Skeletal muscle tissue (tissue), 4 donors: ENCODE measurements around the gene PLAAT1. TPM values are rescaled to one million over a fixed set of nuclear protein-coding genes. Genes with fewer than 3 reads are reported as not detected.

Experiments
- H3K27ac ChIP-seq: one replicate; pipeline ENCODE4 v1.7.0; 2013; ENCODE audit warnings: mild to moderate bottlenecking, low read depth, low read length, inconsistent platforms
- H3K27me3 ChIP-seq, 3 donors: one replicate each; pipeline ENCODE4 v1.7.0; 2013; ENCODE audit warnings: low read length in 3 of 3; ENCODE audit not compliant: control insufficient read depth in 3 of 3, insufficient read depth in 3 of 3
- H3K36me3 ChIP-seq, 3 donors: one replicate each; pipeline ENCODE4 v1.7.0; 2013; ENCODE audit warnings: low read length in 3 of 3; ENCODE audit not compliant: control insufficient read depth in 3 of 3, insufficient read depth in 3 of 3
- H3K4me1 ChIP-seq, 3 donors: one replicate each; pipeline ENCODE4 v1.7.0; 2013; ENCODE audit warnings: low read length in 3 of 3, mild to moderate bottlenecking in 3 of 3; ENCODE audit not compliant: control insufficient read depth in 3 of 3, insufficient read depth in 3 of 3
- H3K4me3 ChIP-seq, 3 donors: one replicate each; pipeline ENCODE4 v1.7.0; 2013; ENCODE audit warnings: low read length in 3 of 3
- H3K9ac ChIP-seq, 3 donors: one replicate each; pipeline ENCODE4 v1.7.0; 2013; ENCODE audit warnings: low read length in 3 of 3, mild to moderate bottlenecking in 3 of 3, moderate library complexity in 2 of 3, low read depth in 1 of 3
- H3K9me3 ChIP-seq, 3 donors: one replicate each; pipeline ENCODE4 v1.7.0; 2013; ENCODE audit warnings: low read length in 3 of 3; ENCODE audit not compliant: control insufficient read depth in 3 of 3
- total RNA-seq: library from RNA; depleted of rRNA; stranded (reverse); fragments of >200 nt; gene quantifications from one replicate; pipeline ENCODE4 v1.2.3, GENCODE V29; 2014
- donor health status: Osteomylitis.

The PLAAT1 gene
- total RNA-seq, 1 donor from 2014 or later = 14.6 TPM

DNA sequence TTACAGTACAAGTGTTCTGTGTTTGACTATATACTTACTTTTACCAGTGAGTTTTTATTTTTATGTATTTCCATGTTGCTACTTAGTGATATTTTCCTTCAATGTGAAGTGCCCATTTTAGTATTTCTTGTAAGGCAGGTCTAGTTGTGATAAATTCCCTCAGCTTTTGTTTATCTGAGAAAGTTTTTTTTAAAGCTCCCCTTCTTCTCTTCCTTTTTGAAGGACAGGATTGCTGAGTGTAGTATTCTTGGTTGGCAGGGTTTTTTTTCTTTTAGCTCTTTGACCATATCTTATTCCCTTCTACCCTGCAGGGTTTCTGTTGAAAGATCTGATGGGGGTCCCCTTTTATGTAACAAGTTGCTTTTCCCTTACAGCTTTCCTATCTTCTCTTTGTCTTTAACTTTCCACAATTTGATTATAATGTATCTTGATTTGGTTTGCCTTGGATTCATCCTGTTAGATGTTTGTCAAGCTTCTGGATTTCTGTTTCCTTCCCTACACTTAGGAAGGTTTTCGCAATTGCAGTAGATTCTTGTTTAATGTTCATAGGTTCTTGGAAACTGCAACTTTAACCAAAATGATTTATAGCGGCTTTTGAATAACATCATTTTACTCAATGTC is 7.9 kb downstream of the PLAAT1 start:
- H3K36me3 ChIP-seq = no peaks in the 10 kb centered on the region
- no peak overlapping the region for H3K27ac ChIP-seq
- peaks cover 0 to 16% (median 4%) of the 10 kb centered on the region in 3 donors for H3K9me3 ChIP-seq
- H3K27me3 ChIP-seq = no peaks in the 10 kb centered on the region
- H3K4me3 ChIP-seq = no peak overlapping the region
- no peaks in the 10 kb centered on the region for H3K4me1 ChIP-seq
- H3K9ac ChIP-seq = no peak overlapping the region

GRCh38 chr3:193250492-193250891 is 9.5 kb downstream of the PLAAT1 start:
- Histone ChIP-seq H3K36me3 (no peaks in the 10 kb centered on the region), H3K9me3 (peaks cover 0 to 16% (median 4%) of the 10 kb centered on the region in 3 donors), H3K9ac (no peak overlapping the region), H3K27ac (no peak overlapping the region), H3K4me3 (no peak overlapping the region), H3K4me1 (no peaks in the 10 kb centered on the region), H3K27me3 (no peaks in the 10 kb centered on the region)

- Histone ChIP-seq H3K9ac (no peak overlapping the region), H3K27me3 (no peaks in the 10 kb centered on the region), H3K4me3 (no peak overlapping the region), H3K27ac (no peak overlapping the region), H3K9me3 (peaks cover 0 to 6% (median under 1%) of the 10 kb centered on the region in 3 donors), H3K4me1 (no peaks in the 10 kb centered on the region), H3K36me3 (no peaks in the 10 kb centered on the region)
Measured at GRCh38 chr3:193253986-193254660, 13.1 kb downstream of the PLAAT1 start.

DNA sequence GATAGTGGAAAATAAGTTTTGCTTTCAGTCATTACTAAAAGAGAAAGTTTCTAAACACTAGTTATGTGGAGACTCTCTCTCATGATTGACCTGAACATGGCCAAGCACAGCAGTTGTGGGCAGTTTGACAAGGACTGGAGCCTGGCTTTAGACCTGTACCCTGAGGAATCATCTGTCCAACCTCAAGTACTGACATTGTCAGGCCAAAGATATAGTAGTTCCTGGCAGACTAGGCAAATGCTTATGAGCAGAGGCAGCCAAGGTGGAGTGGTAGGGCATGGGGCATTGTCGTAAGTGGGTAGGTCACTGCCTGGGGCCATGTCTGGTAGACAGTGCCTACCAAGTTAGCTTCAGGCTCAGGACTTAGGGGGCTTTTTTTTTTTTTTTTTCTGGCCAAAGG is 20.9 kb downstream of the PLAAT1 start:
- no peaks in the 10 kb centered on the region for H3K36me3 ChIP-seq
- no peaks in the 10 kb centered on the region for H3K27me3 ChIP-seq
- no peak overlapping the region for H3K9ac ChIP-seq
- no peak overlapping the region for H3K4me3 ChIP-seq
- H3K9me3 ChIP-seq = no peaks in the 10 kb centered on the region
- no peaks in the 10 kb centered on the region for H3K4me1 ChIP-seq
- no peak overlapping the region for H3K27ac ChIP-seq

- no peaks in the 10 kb centered on the region for H3K4me1 ChIP-seq
- H3K4me3 ChIP-seq = no peak overlapping the region
- H3K27me3 ChIP-seq = no peaks in the 10 kb centered on the region
- H3K9me3 ChIP-seq = no peaks in the 10 kb centered on the region
- no peak overlapping the region for H3K27ac ChIP-seq
- no peak overlapping the region for H3K9ac ChIP-seq
- peaks cover 0 to 3% (median 0%) of the 10 kb centered on the region in 3 donors for H3K36me3 ChIP-seq
Measured at GRCh38 chr3:193262707-193263106, 21.7 kb downstream of the PLAAT1 start.

DNA sequence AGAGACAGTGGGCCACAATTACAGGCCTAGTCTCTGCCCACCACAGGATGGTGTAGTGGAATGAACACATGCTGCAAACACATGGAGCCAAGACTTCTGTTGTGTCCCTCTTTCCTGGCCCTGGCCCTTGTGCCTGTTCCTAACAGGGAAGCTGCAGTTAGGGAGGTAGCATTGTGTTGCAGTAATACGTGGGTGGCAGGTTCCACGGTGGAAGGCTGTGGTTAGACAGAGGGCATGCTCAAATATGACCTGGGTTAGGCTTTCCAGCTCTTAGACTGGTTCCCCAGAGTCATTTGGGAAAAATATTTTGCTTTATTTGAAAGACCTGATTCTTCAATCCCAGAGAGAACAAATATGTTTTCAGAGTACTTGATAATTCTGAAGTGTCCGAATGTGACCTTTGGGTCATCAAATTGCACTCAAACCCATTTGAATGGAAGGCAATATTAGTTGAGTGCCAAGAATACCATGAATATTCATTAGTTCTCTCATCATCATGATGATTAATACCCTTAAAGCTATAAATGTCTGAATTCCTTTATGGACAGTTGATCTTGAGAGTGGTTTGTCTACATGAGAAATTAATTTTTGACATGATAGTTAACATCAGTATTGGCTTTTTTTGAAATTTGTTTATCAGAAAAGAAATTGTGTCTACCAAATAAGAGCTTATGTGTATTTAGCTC is 28.5 kb downstream of the PLAAT1 start:
- H3K9ac ChIP-seq = no peak overlapping the region
- no peaks in the 10 kb centered on the region for H3K9me3 ChIP-seq
- peaks cover 0 to 3% (median 0%) of the 10 kb centered on the region in 3 donors for H3K36me3 ChIP-seq
- H3K4me1 ChIP-seq = peaks cover 0 to 7% (median 6%) of the 10 kb centered on the region in 3 donors
- H3K27me3 ChIP-seq = no peaks in the 10 kb centered on the region
- H3K27ac ChIP-seq = no peak overlapping the region
- H3K4me3 ChIP-seq = no peak overlapping the region

DNA sequence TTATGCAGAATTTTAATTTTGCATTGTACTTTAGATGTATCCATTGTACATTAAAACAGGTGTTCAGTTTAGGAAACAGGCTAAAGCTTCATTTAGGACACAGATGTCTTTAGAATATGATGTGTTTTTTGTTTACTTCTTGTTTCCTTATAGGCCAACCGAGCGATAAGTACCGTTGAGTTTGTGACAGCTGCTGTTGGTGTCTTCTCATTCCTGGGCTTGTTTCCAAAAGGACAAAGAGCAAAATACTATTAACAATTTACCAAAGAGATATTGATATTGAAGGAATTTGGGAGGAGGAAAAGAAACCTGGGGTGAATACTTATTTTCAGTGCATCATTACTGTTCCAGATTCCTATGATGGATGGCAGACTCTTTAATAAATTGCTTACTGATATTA is 29.4 kb downstream of the PLAAT1 start:
- Histone ChIP-seq H3K27me3 (no peaks in the 10 kb centered on the region), H3K9me3 (no peaks in the 10 kb centered on the region), H3K4me1 (peaks cover 0 to 7% (median 6%) of the 10 kb centered on the region in 3 donors), H3K9ac (no peak overlapping the region), H3K4me3 (no peak overlapping the region), H3K27ac (no peak overlapping the region), H3K36me3 (peaks cover 0 to 3% (median 0%) of the 10 kb centered on the region in 3 donors)

GRCh38 chr3:193271101-193271840 is 30.2 kb downstream of the PLAAT1 start:
- Histone ChIP-seq H3K4me3 (no peak overlapping the region), H3K36me3 (peaks cover 0 to 3% (median 0%) of the 10 kb centered on the region in 3 donors), H3K9me3 (no peaks in the 10 kb centered on the region), H3K27ac (no peak overlapping the region), H3K4me1 (peaks cover 0 to 7% (median 6%) of the 10 kb centered on the region in 3 donors), H3K27me3 (no peaks in the 10 kb centered on the region), H3K9ac (no peak overlapping the region)

GRCh38 chr3:193292386-193292785 is 51.4 kb downstream of the PLAAT1 start:
- Histone ChIP-seq H3K4me3 (no peak overlapping the region), H3K9me3 (no peaks in the 10 kb centered on the region), H3K27ac (no peak overlapping the region), H3K36me3 (no peaks in the 10 kb centered on the region), H3K4me1 (no peaks in the 10 kb centered on the region), H3K27me3 (no peaks in the 10 kb centered on the region), H3K9ac (no peak overlapping the region)
